HL-60 (cell line): ENCODE data around the gene MMRN1.

ENCODE experiments used
- DNase-seq, 2 experiments: peaks; one replicate each; pipeline ENCODE4 v3.0.0-alpha.2; 2010 to 2020; ENCODE audit warnings: low read depth in 1 of 2, low spot score in 1 of 2
- H3K27ac ChIP-seq: fragments of 250-450 bp; sonication (Bioruptor Pico); replicated peaks from 2 replicates; pipeline ENCODE4 v1.5.1; 2020; ENCODE audit warnings: mild to moderate bottlenecking, moderate library complexity
- H3K27me3 ChIP-seq: fragments of 250-450 bp; sonication (Bioruptor Pico); 2 replicates; pipeline ENCODE4 v1.5.1; 2021; ENCODE audit warnings: mild to moderate bottlenecking, moderate library complexity; ENCODE audit not compliant: insufficient read depth, poor library complexity, severe bottlenecking
- H3K4me3 ChIP-seq: replicated peaks from 2 replicates; pipeline ENCODE4 v1.5.1; 2011; ENCODE audit warnings: mild to moderate bottlenecking, control low read depth, low read length; ENCODE audit not compliant: insufficient read depth
- GABPA ChIP-seq: IDR thresholded peaks from 2 replicates; pipeline ENCODE4 v1.6.1; 2012; ENCODE audit warnings: low read depth
- POLR2AphosphoS5 ChIP-seq: IDR thresholded peaks from 2 replicates; pipeline ENCODE4 v1.6.1; 2012; ENCODE audit warnings: low read depth
- SPI1 ChIP-seq: IDR thresholded peaks from 2 replicates; pipeline ENCODE4 v1.6.1; 2012; ENCODE audit warnings: low read depth, mild to moderate bottlenecking, borderline replicate concordance
- TF ChIP-seq, protein P1 (sequence below): IDR thresholded peaks from 2 replicates; pipeline ENCODE4 v1.6.1; 2012; ENCODE audit warnings: low read depth; ENCODE audit not compliant: insufficient replicate concordance
- TF ChIP-seq, protein P2 (sequence below): IDR thresholded peaks from one replicate; pipeline ENCODE4 v1.5.1; 2011; ENCODE audit warnings: low read length, control low read depth, inconsistent platforms; ENCODE audit not compliant: insufficient read depth

Gene MMRN1

DNA sequence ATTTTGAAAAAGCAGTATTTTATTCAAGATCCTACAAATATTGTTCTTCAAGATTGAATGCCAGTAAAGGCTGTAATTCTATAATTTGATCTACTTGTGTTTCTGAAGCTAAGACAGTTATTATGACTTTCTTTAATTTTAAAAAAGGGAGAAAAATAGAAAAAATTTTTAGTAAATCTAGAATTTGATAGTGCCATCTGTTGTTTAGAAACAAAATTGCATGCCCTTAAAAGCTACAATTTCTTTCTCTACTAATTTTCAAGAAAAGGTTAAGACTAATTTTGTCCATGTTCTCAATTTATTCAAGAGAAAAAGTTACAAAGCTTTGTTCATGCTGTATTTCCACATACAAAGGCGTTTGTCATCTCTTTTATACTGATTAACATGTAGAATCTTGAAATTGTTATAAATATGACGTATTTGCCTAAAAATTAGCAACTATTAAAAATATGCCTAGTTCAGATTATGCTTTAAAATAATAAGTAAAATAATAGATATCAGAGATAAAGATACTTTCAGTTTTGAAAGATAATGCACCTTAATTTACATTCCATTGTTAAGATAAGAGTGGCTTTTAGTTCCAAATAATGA lies 25.6 kb upstream of the MMRN1 start:
- no peak for DNase-seq
- no peak for TF ChIP-seq POLR2AphosphoS5
- TF ChIP-seq, protein P1, sequence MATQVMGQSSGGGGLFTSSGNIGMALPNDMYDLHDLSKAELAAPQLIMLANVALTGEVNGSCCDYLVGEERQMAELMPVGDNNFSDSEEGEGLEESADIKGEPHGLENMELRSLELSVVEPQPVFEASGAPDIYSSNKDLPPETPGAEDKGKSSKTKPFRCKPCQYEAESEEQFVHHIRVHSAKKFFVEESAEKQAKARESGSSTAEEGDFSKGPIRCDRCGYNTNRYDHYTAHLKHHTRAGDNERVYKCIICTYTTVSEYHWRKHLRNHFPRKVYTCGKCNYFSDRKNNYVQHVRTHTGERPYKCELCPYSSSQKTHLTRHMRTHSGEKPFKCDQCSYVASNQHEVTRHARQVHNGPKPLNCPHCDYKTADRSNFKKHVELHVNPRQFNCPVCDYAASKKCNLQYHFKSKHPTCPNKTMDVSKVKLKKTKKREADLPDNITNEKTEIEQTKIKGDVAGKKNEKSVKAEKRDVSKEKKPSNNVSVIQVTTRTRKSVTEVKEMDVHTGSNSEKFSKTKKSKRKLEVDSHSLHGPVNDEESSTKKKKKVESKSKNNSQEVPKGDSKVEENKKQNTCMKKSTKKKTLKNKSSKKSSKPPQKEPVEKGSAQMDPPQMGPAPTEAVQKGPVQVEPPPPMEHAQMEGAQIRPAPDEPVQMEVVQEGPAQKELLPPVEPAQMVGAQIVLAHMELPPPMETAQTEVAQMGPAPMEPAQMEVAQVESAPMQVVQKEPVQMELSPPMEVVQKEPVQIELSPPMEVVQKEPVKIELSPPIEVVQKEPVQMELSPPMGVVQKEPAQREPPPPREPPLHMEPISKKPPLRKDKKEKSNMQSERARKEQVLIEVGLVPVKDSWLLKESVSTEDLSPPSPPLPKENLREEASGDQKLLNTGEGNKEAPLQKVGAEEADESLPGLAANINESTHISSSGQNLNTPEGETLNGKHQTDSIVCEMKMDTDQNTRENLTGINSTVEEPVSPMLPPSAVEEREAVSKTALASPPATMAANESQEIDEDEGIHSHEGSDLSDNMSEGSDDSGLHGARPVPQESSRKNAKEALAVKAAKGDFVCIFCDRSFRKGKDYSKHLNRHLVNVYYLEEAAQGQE: no peak
- TF ChIP-seq GABPA: no peak
- TF ChIP-seq, protein P2, sequence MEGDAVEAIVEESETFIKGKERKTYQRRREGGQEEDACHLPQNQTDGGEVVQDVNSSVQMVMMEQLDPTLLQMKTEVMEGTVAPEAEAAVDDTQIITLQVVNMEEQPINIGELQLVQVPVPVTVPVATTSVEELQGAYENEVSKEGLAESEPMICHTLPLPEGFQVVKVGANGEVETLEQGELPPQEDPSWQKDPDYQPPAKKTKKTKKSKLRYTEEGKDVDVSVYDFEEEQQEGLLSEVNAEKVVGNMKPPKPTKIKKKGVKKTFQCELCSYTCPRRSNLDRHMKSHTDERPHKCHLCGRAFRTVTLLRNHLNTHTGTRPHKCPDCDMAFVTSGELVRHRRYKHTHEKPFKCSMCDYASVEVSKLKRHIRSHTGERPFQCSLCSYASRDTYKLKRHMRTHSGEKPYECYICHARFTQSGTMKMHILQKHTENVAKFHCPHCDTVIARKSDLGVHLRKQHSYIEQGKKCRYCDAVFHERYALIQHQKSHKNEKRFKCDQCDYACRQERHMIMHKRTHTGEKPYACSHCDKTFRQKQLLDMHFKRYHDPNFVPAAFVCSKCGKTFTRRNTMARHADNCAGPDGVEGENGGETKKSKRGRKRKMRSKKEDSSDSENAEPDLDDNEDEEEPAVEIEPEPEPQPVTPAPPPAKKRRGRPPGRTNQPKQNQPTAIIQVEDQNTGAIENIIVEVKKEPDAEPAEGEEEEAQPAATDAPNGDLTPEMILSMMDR: peak; percentile 20

DNA sequence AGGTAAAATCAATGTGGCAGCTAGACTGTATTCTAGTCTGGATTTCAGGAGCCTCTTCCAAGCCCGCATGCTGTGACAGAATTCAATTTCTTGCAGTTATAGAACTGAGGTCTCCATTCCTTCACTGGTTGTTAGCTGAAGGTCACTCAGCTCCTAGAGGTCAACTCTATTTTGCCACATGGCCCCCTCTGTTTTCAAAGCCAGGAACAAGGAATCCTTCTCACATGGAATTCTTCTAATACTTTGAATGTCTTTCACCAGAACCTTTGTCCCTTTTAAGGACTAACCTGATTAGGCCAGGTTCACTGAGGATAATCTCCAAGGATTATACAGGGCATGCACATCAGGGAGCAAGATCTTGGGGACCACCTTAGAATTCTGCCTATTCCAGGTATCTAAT lies 23.4 kb upstream of the MMRN1 start:
- Histone ChIP-seq H3K27me3 (no peaks in the 10 kb centered on the region), H3K27ac (no peak overlapping the region), H3K4me3 (no peak overlapping the region)
- TF ChIP-seq SPI1 (no peak), GABPA (no peak), POLR2AphosphoS5 (no peak)
- TF ChIP-seq, protein P2: no peak
- TF ChIP-seq, protein P1: no peak
- DNase-seq: no peak

More for the DNA sequence above, 25.6 kb upstream of the MMRN1 start:
- no peak overlapping the region for H3K27ac ChIP-seq
- no peak overlapping the region for H3K4me3 ChIP-seq
- no peaks in the 10 kb centered on the region for H3K27me3 ChIP-seq

DNA sequence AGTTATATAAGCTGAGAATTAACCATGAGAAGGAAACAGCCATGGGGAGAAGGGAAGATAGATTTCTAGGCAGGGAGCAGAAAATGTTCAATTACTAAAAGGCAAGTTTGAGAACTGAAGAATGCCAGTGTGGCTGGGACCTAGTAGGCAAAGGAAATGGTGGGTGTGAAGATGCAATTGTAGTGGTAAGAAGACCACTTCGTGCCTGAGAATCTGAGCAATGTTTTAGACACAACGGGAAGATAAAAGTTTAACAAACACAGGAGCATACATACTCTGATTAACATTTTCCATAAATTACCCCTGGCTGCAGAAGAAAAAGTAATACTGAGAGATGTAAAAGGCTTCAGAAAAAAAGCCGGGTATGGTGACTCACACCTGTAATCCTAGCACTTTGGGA lies 18.1 kb upstream of the MMRN1 start:
- TF ChIP-seq, protein P2: no peak
- TF ChIP-seq, protein P1: no peak
- TF ChIP-seq POLR2AphosphoS5 (no peak), SPI1 (no peak), GABPA (no peak)
- no peak overlapping the region for H3K27ac ChIP-seq
- DNase-seq: no peak
- H3K27me3 ChIP-seq: no peaks in the 10 kb centered on the region
- H3K4me3 ChIP-seq: no peak overlapping the region
